GM12891 (cell line): ENCODE measurements around the gene TAS2R14.

ENCODE experiments used
- POLR2A ChIP-seq: IDR thresholded peaks from 2 replicates; pipeline ENCODE4 v1.6.1; 2011; ENCODE audit warnings: low read depth, low read length, control low read depth
- SPI1 ChIP-seq: IDR thresholded peaks from 2 replicates; pipeline ENCODE4 v1.6.1; 2011; ENCODE audit warnings: low read depth, low read length, control low read depth

DNA sequence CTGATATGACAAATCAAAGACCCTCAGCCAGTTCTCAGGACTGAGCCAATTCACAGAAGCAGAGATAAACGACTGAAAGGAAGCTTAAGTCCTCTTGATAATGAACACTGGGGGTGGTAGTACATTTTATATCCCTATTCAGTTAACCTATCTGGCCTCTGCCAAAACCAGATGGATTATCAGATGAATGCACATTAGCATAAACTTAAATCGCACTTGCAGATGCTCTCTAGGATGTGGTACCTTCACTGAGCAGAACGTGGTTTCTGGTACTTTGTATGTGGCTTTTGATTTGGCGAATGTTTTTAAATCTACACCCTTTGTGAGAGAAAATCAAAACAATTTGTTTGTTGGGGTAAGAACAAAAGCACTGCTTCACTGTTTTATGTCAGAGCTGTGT lies 21.1 kb upstream of the TAS2R14 start:
- TF ChIP-seq POLR2A = no peak
- no peak for TF ChIP-seq SPI1
